H9 (cell line): ENCODE data around the gene ADAMTS6. TPM values are rescaled to one million over a fixed set of nuclear protein-coding genes. Genes with fewer than 3 reads are reported as not detected.

Experiments
- DNase-seq: peaks from one replicate; pipeline ENCODE4 v3.0.0-alpha.2; 2017
- H2AFZ ChIP-seq: one replicate; pipeline ENCODE4 v1.6.1; 2013; ENCODE audit warnings: mild to moderate bottlenecking, low read length, control low read depth, moderate library complexity
- H2AK5ac ChIP-seq: 2 replicates; pipeline ENCODE4 v1.6.1; 2013; ENCODE audit warnings: low read length, control low read depth, mixed read lengths; ENCODE audit not compliant: insufficient read length
- H2BK120ac ChIP-seq: one replicate; pipeline ENCODE4 v1.6.1; 2013; ENCODE audit warnings: low read depth, mild to moderate bottlenecking, low read length, control low read depth, inconsistent platforms; ENCODE audit not compliant: poor library complexity, severe bottlenecking
- H2BK12ac ChIP-seq: 2 replicates; pipeline ENCODE4 v1.6.1; 2013; ENCODE audit warnings: low read length, control low read depth, mixed read lengths, low read depth; ENCODE audit not compliant: insufficient read length
- H2BK15ac ChIP-seq: 2 replicates; pipeline ENCODE4 v1.6.1; 2013; ENCODE audit warnings: low read depth, low read length, control low read depth
- H2BK20ac ChIP-seq: one replicate; pipeline ENCODE4 v1.6.1; 2013; ENCODE audit warnings: low read depth, mild to moderate bottlenecking, low read length, control low read depth, inconsistent platforms; ENCODE audit not compliant: poor library complexity, severe bottlenecking
- H2BK5ac ChIP-seq: 2 replicates; pipeline ENCODE4 v1.6.1; 2013; ENCODE audit warnings: low read length, control low read depth, mixed read lengths; ENCODE audit not compliant: insufficient read length
- H3K14ac ChIP-seq: 2 replicates; pipeline ENCODE4 v1.6.1; 2013; ENCODE audit warnings: low read length, control low read depth; ENCODE audit not compliant: insufficient read depth
- H3K18ac ChIP-seq: 2 replicates; pipeline ENCODE4 v1.6.1; 2013; ENCODE audit warnings: low read depth, mild to moderate bottlenecking, mixed read lengths, low read length, control low read depth; ENCODE audit not compliant: insufficient read length
- H3K23ac ChIP-seq: 2 replicates; pipeline ENCODE4 v1.6.1; 2013; ENCODE audit warnings: low read length, control low read depth, mixed read lengths, low read depth; ENCODE audit not compliant: insufficient read length
- H3K23me2 ChIP-seq: 2 replicates; pipeline ENCODE4 v1.6.1; 2013; ENCODE audit warnings: low read depth, mild to moderate bottlenecking, mixed read lengths, low read length, control low read depth; ENCODE audit not compliant: insufficient read length, poor library complexity, severe bottlenecking
- H3K27ac ChIP-seq: 2 replicates; pipeline ENCODE4 v1.5.1; 2013; ENCODE audit warnings: low read length, control low read depth, mixed read lengths, low read depth; ENCODE audit not compliant: insufficient read length
- H3K27me3 ChIP-seq: 2 replicates; pipeline ENCODE4 v1.6.1; 2013; ENCODE audit warnings: low read length, control low read depth, inconsistent platforms; ENCODE audit not compliant: insufficient read depth
- H3K4ac ChIP-seq: 2 replicates; pipeline ENCODE4 v1.6.1; 2013; ENCODE audit warnings: low read depth, mild to moderate bottlenecking, control low read depth, inconsistent platforms, low read length, moderate library complexity
- H3K4me1 ChIP-seq: 2 replicates; pipeline ENCODE4 v1.6.1; 2013; ENCODE audit warnings: low read length, control low read depth, inconsistent platforms; ENCODE audit not compliant: insufficient read depth
- H3K4me2 ChIP-seq: 2 replicates; pipeline ENCODE4 v1.6.1; 2013; ENCODE audit warnings: low read length, control low read depth, mixed read lengths; ENCODE audit not compliant: insufficient read length, insufficient read depth
- H3K56ac ChIP-seq: 2 replicates; pipeline ENCODE4 v1.6.1; 2013; ENCODE audit warnings: low read depth, mild to moderate bottlenecking, mixed read lengths, low read length, control low read depth; ENCODE audit not compliant: insufficient read length
- H3K79me1 ChIP-seq: 2 replicates; pipeline ENCODE4 v1.6.1; 2013; ENCODE audit warnings: low read depth, mild to moderate bottlenecking, moderate library complexity, low read length, control low read depth, inconsistent platforms; ENCODE audit not compliant: insufficient read depth, poor library complexity, severe bottlenecking
- H3K79me2 ChIP-seq: 2 replicates; pipeline ENCODE4 v1.6.1; 2013; ENCODE audit warnings: low read length, control low read depth, inconsistent platforms; ENCODE audit not compliant: insufficient read depth
- H3K9ac ChIP-seq: 2 replicates; pipeline ENCODE4 v1.6.1; 2013; ENCODE audit warnings: low read length, control low read depth, mixed read lengths; ENCODE audit not compliant: insufficient read length; ENCODE audit errors: extremely low read depth
- H3K9me3 ChIP-seq: one replicate; pipeline ENCODE4 v1.6.1; 2013; ENCODE audit warnings: low read depth, low read length, inconsistent platforms; ENCODE audit not compliant: control insufficient read depth
- H3T11ph ChIP-seq: one replicate; pipeline ENCODE4 v1.6.1; 2013; ENCODE audit warnings: mild to moderate bottlenecking, low read length, control low read depth, inconsistent platforms
- H4K20me1 ChIP-seq: one replicate; pipeline ENCODE4 v1.6.1; 2013; ENCODE audit not compliant: control insufficient read depth, insufficient read length, insufficient read depth
- H4K5ac ChIP-seq: 2 replicates; pipeline ENCODE4 v1.6.1; 2013; ENCODE audit warnings: low read depth, mild to moderate bottlenecking, mixed read lengths, low read length, control low read depth; ENCODE audit not compliant: insufficient read length
- H4K8ac ChIP-seq: replicated peaks from 2 replicates; pipeline ENCODE4 v1.6.1; 2013; ENCODE audit warnings: low read length, control low read depth, mixed read lengths, low read depth; ENCODE audit not compliant: insufficient read length
- H4K91ac ChIP-seq: 2 replicates; pipeline ENCODE4 v1.6.1; 2013; ENCODE audit warnings: low read depth, mild to moderate bottlenecking, moderate library complexity, mixed read lengths, low read length, control low read depth; ENCODE audit not compliant: insufficient read length
- H3K27ac Mint-ChIP-seq, 3 experiments: 2 replicates in 2 of 3; 3 replicates in 1 of 3; pipeline ENCODE4 v1.8.0; 2020 to 2021; ENCODE audit warnings: mixed read lengths in 3 of 3, mild to moderate bottlenecking in 1 of 3, moderate library complexity in 1 of 3
- H3K27me3 Mint-ChIP-seq: 2 replicates; pipeline ENCODE4 v1.8.0; 2021; ENCODE audit warnings: low read depth, mild to moderate bottlenecking, moderate library complexity, mixed read lengths
- H3K36me3 Mint-ChIP-seq, 3 experiments: 2 replicates in 2 of 3; 3 replicates in 1 of 3; pipeline ENCODE4 v1.8.0; 2020 to 2021; ENCODE audit warnings: low read depth in 3 of 3, mixed read lengths in 3 of 3; ENCODE audit not compliant: insufficient read depth in 1 of 3
- H3K4me1 Mint-ChIP-seq, 2 experiments: 2 replicates each; pipeline ENCODE4 v1.8.0; 2020; ENCODE audit warnings: mixed read lengths in 2 of 2
- H3K4me3 Mint-ChIP-seq, 2 experiments: 2 replicates in 1 of 2; 3 replicates in 1 of 2; pipeline ENCODE4 v1.8.0; 2020 to 2021; ENCODE audit warnings: mild to moderate bottlenecking in 2 of 2, mixed read lengths in 2 of 2, moderate library complexity in 1 of 2
- H3K9me3 Mint-ChIP-seq, 2 experiments: 2 replicates in 1 of 2; 3 replicates in 1 of 2; pipeline ENCODE4 v1.8.0; 2020; ENCODE audit warnings: mild to moderate bottlenecking in 2 of 2, mixed read lengths in 2 of 2, moderate library complexity in 1 of 2
- CTCF ChIP-seq: fragments of 200-600 bp; sonication (generic); conservative IDR thresholded peaks from 3 replicates; pipeline ENCODE4 v1.8.0; 2021; ENCODE audit warnings: antibody characterized with exemption, mild to moderate bottlenecking
- WGBS: extraction: QIAGEN DNeasy Blood & Tissue Kit; methylation state at CpG from one replicate; pipeline ENCODE4 v1.1.7; 2013; ENCODE audit warnings: missing lambda C conversion rate, low lambda C conversion rate, mixed read lengths; ENCODE audit not compliant: insufficient read length; ENCODE audit errors: extremely low coverage; 5-methylcytosine and 5-hydroxymethylcytosine counted together
- total RNA-seq: library from RNA; stranded (reverse); gene quantifications from 2 replicates; pipeline ENCODE4 v1.2.1, GENCODE V29; 2021

Gene ADAMTS6
- total RNA-seq, 1 experiment from 2014 or later, result 0.33 TPM

GRCh38 chr5:65161655-65162054 lies 320.1 kb downstream of the ADAMTS6 start:
- no peak for DNase-seq
- no peaks in the 10 kb centered on the region for H3K79me1 ChIP-seq
- H3T11ph ChIP-seq, result no peak overlapping the region
- no peak overlapping the region for H3K4me3 Mint-ChIP-seq
- no peak overlapping the region for H4K5ac ChIP-seq
- H4K8ac ChIP-seq, result no peak overlapping the region
- H3K14ac ChIP-seq, result no peak overlapping the region
- H3K4ac ChIP-seq, result no peak overlapping the region
- WGBS, result no CpG with 5 or more reads among the region's 1 CpG
- H2BK12ac ChIP-seq, result no peak overlapping the region
- H2AK5ac ChIP-seq, result no peak overlapping the region
- H3K36me3 Mint-ChIP-seq, result peaks cover 2 to 5% (median 3%) of the 10 kb centered on the region in 3 experiments; a peak in 4 of 7 replicates
- no peak overlapping the region for H3K18ac ChIP-seq
- no peak overlapping the region for H2BK5ac ChIP-seq
- no peak overlapping the region for H2BK120ac ChIP-seq
- H2BK15ac ChIP-seq, result no peak overlapping the region
- no peaks in the 10 kb centered on the region for H3K27me3 Mint-ChIP-seq
- H3K4me2 ChIP-seq, result no peak overlapping the region
- peaks cover 0 to 6% of the 10 kb centered on the region in 2 experiments; a peak in 2 of 4 replicates for H3K4me1 Mint-ChIP-seq
- H4K20me1 ChIP-seq, result no peaks in the 10 kb centered on the region
- no peak overlapping the region for H2AFZ ChIP-seq
- H3K56ac ChIP-seq, result no peak overlapping the region
- H3K27ac ChIP-seq, result no peak overlapping the region
- H3K27ac Mint-ChIP-seq, result no peak overlapping the region
- H2BK20ac ChIP-seq, result no peak overlapping the region
- H3K9me3 Mint-ChIP-seq, result peaks cover 8 to 23% of the 10 kb centered on the region in 2 experiments
- no peak overlapping the region for H4K91ac ChIP-seq
- H3K79me2 ChIP-seq, result no peaks in the 10 kb centered on the region
- H3K23me2 ChIP-seq, result no peaks in the 10 kb centered on the region
- no peak overlapping the region for H3K9ac ChIP-seq
- no peak overlapping the region for H3K23ac ChIP-seq
- H3K4me1 ChIP-seq, result no peaks in the 10 kb centered on the region
- TF ChIP-seq CTCF, result no peak
- H3K27me3 ChIP-seq, result no peaks in the 10 kb centered on the region
- H3K9me3 ChIP-seq, result no peaks in the 10 kb centered on the region
